Putamen (tissue), 1 donor: ENCODE data around the gene NPAS1.

Source experiments
- DNase-seq: peaks from one replicate; pipeline ENCODE4 v3.0.0-alpha.2; 2016; ENCODE audit warnings: low spot score

Gene NPAS1

DNA sequence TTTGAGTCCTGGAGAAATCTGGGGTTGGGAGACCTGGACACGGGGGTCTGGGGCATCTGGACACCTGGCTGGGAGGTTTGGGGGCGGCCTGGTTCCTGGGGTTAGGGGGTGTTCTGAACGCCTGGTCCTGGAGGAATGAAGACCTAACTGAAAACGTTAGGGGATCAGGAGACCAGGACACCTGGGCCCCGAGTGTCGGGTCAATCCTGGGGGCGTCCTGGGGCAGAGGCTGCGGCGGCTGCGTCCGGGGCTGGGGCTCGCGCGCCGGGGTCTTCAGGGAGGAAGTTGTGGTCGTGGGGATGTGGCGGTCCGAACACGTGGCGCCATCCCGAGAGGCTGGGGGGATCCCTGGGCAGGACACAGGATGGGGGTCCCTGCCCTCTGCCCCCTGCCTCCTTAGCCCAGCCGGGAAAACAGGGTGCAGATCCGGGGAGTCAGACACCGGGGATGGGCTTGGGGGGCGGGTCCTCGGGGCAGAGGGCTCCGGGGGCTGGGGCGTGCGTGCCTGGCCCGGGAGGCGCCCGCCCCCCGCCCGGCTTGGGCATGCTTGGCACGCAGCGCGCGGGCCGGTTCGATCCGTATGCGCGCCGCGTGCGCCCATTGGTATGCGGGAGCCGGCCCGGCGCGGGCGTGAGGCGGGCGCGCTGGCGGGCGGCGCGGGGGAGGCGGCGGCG is 632 bp downstream of the NPAS1 start:
- DNase-seq: no peak

DNA sequence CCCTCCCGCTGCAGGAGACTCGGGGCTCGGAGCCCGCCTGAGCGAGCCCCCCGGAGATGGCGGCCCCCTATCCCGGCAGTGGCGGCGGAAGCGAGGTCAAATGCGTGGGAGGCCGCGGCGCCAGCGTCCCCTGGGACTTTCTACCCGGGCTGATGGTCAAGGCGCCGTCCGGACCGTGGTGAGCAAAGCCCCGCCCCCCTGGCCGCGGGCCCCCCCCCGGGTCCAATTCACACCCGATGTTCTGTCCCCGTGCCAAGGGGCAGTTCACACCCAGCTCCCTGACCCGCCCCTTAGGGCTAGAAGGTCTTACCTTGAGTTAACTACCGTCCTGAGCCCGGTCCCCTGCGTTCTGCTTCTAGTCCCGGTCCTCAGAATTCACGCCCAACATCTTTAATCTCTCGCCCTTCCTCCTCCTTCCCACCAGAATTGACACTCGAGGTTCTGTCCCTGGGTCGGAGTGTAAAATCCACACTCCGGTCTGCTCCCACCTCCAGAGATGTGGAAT is 1.4 kb downstream of the NPAS1 start:
- DNase-seq: no peak

DNA sequence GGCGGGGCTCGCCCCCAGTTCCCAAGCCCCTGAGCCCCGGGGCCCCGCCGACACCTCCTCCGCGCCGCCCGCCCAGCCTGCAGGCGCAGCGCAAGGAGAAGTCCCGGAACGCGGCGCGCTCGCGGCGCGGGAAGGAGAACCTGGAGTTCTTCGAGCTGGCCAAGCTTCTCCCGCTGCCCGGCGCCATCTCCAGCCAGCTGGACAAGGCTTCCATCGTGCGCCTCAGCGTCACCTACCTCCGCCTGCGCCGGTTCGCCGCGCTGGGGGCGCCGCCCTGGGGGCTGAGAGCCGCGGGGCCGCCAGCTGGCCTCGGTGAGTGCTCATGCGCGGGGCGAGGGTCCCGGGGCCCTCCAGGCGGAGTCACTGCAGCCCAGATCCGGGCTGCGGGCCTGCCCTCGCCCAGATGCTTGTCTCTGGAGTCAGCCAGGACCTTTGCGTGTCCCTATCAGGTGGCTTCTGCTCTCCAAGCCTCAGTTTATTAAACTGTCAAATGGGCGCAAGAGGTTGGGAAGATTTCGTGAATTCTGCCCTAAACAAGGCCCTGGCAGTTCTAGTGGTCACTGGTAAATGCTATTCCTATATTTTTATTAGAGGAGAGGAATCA is 2.0 kb downstream of the NPAS1 start:
- no peak for DNase-seq

DNA sequence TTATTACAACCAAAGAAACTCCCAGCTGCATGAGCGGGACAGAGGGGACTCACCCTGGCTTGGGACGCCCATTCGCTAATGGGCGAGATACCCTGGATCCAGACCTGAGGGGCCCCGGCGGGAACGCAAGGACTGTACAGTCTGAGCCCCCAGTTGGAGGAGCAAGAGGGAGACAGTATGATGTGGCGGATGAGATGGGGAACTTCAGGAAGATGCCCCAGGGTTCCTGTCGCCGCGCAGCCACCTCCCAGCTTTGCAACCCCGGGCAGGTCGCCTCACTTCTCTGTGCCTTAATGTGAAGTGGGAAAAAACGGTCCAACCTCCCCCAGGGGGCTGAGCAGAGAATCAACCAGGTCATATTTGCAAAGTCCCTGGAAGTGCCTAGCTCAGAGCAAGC is 2.5 kb downstream of the NPAS1 start:
- DNase-seq: no peak

DNA sequence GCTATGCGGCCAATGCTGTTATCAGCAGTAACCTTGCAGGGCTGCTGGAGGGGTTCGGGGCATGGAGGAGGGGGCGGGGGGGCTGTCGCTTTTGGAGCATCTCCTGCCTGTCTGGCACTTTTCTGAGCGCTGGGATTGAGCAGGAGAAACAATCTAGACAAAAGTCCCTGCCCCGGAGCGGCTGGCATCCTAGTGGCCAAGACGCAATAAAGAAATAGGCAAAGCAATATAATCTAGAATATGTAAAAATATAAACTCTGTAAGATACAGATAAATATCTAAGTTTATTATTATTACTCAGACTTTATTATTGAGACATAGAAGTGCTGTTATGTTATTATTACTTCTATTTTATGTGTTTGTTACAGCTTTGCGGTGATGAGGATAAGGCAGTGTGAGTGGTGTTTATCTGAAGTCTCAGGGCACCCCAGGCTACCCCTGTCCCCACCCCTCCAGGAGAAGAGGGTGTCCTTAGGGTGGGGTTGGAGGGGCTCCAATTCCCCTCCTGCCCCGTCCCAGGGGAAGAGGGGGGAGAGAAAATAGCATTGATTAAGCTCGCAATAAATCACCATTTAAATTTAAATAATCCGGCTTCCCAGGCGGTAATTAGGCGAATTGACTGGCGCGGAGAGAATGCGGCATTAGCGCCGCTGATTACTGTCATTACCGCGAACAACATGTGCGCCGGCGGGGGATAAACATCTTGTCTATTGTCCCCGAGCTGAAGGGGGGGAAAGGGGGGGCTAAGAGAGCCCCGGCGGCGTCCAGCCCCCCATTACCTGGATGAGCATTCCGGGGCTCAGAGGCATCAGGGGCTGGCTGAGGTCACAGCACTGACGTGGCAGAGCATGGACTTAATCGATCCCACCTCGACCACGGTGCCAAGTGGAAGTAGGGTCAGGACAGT is 3.2 kb downstream of the NPAS1 start:
- DNase-seq: no peak

DNA sequence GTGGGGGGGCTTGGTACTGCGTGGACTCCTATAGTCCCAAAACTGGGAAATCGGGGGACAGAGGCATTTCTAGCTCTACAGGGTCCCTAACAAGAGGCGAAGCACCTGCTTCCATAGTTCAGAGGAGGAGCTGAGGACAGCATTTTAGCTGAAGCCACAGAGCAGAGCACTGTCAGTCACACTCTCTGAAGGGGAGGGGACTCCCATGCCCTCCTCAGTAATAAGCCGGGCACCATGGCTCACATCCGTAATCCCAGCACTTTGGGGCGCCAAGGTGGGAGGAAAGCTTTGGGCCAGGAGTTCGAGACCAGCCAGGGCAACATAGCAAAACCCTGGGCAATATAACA is 3.8 kb downstream of the NPAS1 start:
- no peak for DNase-seq

DNA sequence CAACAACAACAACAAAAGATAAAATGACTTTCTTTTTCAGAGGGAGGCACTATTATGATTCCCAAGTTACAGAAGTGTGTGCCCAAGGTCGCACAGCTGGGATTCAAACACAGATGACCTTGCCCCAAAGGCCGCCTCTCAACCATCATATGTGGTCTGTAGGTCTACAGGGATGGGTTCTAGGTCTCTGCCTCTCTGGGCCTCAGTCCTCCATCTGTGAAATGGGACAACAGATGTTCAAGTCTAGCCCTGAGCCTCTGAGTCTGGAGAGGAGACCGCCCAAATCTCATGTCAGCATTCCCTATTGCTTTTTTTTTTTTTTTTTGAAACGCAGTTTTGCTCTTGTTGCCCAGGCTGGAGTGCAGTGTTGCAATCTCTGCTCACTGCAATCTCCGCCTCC is 4.9 kb downstream of the NPAS1 start:
- DNase-seq: no peak

DNA sequence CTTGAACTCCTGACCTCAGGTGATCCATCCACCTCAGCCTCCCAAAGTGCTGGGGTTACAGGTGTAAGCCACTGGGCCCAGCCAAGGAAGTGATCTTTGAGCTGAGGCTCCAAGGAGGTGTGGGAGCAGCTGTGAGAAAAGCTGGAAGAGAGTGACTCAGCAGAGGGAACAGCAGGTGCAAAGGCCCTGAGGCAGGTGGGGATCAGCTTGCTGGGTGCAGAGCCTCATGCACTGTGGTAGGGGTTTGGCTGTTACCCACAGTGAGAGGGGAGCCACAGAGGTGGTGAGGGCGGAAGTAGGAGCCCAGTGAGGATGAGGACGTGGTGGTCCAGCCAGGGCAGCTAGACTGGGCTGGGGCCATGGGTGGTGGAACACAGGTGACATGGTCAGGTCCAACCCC is 6.5 kb downstream of the NPAS1 start:
- DNase-seq: no peak

DNA sequence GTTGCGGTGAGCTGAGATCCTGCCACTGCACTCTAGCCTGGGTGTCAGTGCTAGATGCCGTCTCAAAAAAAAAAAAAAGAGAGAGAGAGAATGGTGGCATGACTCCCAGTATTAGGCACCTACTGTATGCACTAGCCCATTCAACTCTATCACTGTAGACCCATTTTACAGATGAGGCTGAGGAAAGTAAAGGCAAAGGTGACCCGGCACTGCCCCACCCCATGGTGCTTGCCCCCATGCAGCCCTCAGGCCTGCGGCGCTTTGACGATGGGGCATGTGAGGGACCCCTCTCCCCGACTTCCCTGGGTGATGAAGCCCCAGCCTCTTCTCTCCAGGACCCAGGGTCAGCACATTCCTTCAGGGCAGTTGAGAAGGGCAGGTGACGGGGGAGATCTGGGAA is 7.3 kb downstream of the NPAS1 start:
- no peak for DNase-seq

DNA sequence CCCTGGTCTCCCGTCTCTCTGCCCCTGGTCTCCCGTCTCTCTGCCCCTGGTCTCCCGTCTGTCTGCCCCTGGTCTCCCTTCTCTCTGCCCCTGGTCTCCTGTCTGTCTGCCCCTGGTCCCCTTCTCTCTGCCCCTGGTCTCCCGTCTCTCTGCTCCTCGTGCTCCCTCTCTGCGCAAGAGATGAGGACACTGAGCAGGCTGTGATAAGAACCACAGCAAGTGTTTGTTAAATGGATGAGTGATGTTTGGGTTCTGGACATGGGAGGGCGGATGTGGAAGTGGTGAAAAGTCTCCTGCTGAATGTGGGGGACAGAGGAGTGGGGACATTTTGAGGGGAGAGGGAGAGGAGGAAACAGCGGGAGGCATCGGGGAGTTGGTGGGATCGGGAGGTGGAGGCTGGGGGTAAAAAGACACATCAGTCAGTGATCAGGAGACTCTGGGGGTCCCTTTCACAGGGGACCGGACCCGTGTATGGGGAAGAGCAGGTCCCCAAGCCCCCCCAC is 8.0 kb downstream of the NPAS1 start:
- no peak for DNase-seq

DNA sequence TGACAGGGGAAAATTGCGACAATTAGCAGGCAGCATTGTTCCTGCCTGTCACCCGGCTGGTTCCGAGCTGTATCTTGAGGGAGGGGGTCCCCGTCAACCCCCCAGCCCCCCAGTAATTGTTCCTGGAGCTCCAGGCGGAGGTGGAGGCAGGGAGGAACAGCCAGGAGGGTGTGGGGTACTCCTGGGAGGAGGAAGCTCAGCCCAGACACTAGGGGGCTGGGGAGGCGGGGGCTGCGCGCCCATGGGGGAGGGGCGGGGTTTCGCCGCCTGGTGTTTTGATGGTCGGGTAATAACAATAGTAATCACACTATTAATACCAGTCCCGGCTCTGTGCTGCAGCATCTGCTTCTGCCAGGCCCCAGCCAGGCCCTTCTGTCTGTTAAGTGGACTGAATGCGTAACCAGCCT is 8.6 kb downstream of the NPAS1 start:
- no peak for DNase-seq

DNA sequence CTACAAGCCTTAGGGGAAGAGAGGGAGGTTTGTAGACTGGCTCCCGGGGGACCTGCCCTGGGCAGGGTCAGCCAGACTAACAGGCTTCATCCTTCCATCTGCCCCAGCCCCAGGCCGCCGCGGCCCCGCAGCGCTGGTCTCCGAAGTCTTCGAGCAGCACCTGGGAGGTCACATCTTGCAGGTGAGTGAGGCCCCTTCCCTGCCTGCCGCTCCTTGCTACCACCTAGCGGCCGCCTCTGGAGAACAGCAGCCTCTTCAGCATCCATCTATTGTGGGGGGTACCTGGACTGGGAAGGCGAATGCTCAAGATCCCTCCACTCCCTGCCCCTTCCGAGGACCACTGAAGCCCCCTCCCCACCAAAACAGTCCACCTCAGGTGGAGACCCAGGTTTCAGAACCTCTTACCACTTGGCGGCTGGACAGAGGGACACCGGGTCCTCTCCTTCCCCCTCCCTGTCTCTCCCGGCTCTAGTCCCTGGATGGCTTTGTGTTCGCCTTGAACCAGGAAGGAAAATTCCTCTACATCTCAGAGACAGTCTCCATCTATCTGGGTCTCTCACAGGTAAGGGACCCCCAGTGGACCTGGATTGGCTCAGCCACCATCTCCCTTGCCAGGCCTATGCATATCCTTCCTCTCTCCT is 12.7 kb downstream of the NPAS1 start:
- DNase-seq: no peak

DNA sequence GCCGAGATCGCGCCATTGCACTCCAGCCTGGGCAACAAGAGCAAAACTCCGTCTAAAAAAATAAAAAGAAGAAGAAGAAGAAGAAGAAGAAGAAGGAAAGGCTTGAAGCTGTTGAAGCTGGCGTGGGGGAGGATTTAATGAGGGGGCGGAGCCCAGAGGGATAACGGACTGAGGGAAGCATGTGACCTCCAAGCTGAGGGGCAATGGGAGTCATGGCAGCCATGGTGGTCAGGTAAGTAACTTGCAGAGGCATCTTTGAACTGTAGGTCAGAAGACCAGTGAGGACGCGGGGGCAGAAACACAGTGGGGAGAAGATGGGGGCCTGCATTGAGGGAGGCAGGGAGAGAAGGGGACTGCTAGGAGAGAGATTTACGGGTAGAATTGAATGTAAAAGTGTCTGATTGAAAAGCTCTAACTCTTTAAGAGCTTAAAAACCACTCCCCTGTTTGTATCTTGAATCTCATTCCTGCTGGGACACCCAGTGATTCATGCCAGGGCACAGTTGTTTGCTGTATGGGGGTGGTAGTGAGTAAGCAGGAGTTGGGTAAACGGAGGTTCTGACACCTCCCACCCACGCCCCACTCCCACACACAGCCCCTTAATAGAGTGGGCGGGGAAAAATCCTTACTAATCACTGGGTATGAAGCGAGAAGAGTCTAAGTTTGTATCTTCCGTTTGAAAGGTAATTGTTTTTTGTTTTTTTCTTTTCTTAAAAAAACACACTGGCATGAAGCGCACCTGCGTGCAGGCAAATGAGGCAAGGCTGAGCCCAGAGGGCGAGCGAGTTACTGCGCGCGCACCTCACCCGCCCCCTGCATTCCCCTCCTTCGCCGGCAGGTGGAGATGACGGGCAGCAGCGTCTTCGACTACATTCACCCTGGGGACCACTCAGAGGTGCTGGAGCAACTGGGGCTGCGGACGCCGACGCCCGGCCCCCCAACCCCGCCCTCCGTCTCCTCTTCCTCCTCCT is 15.8 kb downstream of the NPAS1 start:
- DNase-seq: peak; percentile 81

DNA sequence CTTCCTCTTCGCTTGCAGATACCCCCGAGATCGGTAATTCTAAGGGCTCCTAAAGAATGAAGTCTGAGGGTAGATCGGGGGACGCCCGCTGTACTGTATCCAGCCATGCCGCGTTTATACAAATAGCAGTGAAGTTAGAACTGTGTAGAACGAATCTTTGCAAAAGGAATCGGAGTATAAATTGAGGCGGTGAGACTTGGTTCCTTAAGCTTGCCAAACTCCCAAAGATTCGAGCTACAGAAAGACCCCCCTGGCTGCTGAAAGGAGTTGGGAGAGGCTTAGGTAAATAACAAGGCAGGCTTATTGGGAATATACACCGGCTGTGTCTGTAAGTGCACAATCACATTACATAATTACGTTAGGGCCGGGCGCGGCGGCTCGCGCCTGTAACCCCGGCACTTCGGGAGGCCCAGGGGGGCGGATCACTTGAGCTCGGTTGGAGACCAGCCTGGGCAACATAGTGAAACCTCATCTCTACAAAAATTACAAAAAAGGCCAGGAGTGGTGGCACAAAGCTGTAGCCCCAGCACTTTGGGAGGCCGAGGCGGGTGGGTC is 16.5 kb downstream of the NPAS1 start:
- DNase-seq: no peak

DNA sequence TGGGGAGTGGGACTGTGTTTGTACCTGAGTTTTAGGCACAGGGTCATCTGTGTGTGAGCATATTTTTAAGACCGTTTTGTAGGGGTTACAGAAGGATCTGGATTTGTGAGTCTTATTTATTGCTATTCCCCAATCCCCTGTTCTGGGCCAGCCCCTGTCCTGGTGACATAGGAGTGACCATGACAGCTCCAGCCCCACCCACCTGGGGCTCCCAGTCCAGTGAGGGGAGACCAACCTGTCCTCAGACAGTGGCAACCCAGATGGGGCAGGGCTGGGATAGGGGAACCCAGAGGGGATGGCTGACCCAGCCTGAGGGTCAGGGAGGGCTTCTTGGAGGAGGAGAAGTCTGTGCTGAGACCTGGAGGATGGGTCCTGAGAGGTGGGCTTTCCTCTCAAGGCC is 18.1 kb downstream of the NPAS1 start:
- DNase-seq: no peak

DNA sequence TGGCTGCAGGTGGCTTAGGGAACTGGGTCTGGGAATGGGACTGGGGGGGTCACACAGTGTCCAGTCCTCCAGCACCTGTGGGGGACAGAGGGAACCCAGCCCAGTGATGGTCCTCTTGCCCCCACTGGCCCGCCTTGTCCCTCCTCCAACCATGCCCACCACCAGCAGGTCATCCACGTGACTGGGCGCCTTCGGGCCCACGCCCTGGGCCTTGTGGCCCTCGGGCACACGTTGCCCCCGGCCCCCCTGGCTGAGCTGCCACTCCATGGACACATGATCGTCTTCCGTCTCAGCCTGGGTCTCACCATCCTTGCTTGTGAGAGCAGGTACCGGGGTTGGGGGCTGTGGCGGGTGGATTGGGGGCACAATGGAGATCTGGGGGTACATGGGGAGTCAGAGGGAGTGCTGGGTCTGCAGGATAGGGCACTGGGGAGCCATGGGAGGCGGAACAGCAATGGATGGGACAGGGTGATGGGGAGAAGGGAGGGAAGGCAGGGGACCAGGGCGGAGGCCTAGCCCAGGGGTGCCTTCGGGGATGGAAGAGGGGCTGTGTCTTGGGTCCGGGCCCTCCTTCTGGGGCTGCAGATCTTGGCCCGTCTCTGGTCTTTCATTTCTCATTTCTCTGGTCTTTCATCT is 19.7 kb downstream of the NPAS1 start:
- no peak for DNase-seq

DNA sequence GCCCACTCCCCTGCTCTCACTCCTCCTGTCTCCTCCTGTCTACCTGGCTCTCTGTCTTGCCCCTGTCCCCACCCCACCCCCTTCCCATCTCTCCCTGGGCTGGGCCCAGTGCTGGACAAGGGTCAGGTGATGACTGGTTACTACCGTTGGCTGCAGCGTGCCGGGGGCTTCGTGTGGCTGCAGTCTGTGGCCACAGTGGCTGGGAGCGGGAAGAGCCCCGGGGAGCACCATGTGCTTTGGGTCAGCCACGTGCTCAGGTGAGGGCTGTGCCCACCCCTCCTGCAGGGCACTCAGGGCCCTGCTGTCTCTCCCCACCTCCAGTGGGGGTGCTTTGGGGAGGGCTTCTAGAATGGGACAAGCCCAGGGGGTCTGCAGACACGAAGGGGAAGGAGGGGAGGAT is 21.2 kb downstream of the NPAS1 start:
- no peak for DNase-seq

DNA sequence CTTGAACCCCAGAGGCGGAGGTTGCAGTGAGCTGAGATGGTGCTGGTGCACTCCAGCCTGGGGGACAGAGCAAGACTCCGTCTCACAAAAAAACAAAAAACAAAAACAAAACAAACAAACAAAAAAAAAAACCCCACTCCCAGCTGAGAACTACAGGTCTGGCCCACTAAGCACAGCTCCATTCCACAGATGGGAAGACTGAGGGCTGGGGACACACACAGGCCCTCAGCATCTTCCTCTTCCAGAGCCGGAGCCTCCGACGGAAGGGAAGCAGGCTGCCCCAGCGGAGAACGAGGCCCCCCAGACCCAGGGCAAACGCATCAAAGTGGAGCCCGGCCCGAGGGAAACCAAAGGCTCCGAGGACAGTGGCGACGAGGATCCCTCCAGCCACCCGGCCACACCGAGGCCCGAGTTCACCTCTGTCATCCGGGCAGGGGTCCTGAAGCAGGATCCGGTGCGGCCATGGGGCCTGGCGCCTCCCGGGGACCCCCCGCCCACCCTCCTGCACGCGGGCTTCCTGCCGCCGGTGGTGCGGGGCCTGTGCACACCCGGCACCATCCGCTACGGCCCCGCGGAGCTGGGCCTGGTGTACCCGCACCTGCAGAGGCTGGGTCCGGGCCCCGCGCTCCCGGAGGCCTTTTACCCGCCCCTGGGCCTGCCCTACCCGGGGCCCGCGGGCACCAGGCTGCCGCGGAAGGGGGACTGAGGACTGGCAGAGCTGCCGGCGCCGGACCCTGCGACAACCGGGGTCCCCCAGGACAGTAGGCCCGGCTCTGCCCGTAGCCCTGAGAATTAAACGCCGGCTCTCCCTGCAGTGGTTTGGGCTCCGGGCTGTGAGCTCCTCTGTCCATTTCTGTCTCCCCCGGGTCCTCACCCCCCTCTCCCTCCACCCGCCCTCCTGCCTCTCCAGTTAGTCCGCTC is 25.6 kb downstream of the NPAS1 start:
- DNase-seq: no peak

DNA sequence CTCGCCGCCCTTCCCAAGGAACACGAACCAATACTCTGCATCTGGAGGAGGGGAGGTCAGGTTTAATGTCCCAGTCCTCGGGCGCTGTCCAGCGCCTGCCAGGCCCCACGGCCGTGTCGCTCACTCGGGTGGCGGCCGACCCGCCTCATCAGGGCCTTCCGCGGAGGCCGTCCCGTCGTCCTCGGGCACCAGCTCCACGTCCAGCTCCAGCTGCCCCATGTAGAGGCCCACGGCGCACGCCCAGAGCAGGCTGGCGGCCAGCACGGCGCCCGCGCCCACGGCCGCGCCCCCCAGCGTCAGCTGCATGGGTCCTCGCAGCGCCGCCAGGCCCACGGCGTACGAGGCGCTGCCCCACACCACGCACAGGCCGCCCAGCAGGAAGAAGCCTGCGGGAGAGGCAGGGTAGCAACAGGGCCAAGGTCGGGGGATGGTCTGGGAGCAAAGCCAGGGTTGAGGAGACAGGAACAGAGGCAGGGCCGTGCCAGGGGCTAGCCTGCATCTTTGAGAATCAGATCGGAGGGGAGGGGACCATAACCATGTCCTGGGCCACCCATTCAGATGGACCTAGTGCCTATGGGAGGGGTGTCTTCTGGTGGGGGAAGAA is 26.3 kb downstream of the NPAS1 start:
- no peak for DNase-seq
